Erythroblast (primary cell): ENCODE measurements around the gene ELMO2.

Source experiments
- DNase-seq, 2 experiments: peaks; one replicate each; lab custom pipeline; 2025; lab: John Stamatoyannopoulos, UW
- GATA1 ChIP-seq: IDR thresholded peaks from 2 replicates; pipeline ENCODE4 v1.6.1; 2011; ENCODE audit warnings: low read depth, mild to moderate bottlenecking, control low read depth, low read length, moderate library complexity
- POLR2A ChIP-seq: IDR thresholded peaks from 2 replicates; pipeline ENCODE4 v1.6.1; 2011; ENCODE audit warnings: mild to moderate bottlenecking, low read length

The ELMO2 gene

GRCh38 chr20:46416421-46416820 lies 10.0 kb upstream of the ELMO2 start:
- DNase-seq, result no peak
- no peak for TF ChIP-seq GATA1

DNA sequence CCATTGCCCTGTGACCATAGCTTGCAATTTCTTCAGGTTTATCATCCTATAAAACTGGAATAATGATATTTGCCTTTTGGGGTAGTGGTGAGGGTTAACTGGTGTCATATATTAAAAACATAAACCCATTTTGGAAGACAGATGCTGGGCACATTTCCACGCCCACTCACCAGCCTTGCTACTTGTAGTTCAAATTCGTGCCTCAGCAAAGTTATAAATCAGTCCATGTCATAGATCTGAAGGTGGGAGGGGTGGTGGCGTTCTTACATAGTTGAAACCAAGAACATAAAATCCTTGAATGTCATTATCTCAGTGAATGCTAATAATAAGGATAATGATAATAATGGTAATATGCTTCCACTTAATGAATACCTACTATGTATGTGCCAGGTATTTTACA lies 9.4 kb upstream of the ELMO2 start:
- TF ChIP-seq GATA1 (no peak), POLR2A (no peak)
- no peak for DNase-seq

DNA sequence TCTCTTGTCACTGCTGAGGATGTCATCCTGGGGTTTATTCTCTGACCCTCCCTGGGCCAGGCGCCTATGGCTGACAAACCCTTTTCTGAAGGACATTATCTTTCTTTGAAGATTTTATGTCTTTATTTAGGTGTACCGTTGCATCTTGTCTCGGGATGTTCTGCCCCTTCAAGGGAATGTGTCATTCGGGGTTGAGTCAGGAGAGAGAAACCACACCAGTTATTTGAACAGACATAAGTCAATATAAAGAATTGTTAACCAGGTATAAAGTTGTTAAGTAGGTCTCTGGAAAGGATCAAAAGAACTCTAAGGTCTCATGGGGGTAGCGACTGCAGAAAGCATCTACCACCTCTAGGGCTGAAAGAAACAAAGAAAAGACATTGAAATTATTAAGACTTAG lies 8.2 kb upstream of the ELMO2 start:
- no peak for DNase-seq
- no peak for TF ChIP-seq POLR2A
- TF ChIP-seq GATA1, result no peak

DNA sequence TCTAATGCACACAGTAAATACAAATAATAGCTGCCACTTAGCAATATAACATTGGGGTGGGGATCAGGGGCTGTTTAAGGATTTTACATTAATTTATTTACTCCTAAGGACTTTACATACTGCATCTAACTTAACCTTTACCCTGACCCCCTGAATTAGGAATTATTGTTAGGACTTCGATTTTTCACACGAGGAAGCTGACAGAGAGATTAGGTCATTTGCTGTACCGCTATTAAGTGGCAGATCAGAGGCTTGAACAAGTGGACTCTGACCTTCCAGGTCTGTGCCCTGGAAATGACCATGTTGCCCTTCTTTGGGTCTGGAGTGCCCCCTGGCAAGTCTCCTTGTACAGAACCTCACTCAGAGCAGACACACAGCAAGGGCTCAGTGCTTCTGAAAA lies 5.2 kb upstream of the ELMO2 start:
- DNase-seq, result no peak
- TF ChIP-seq GATA1, result no peak
- no peak for TF ChIP-seq POLR2A

- DNase-seq, result no peak
- TF ChIP-seq POLR2A, result no peak
Measured at GRCh38 chr20:46408281-46408731, 1.9 kb upstream of the ELMO2 start.

- TF ChIP-seq POLR2A, result no peak
- no peak for TF ChIP-seq GATA1
- DNase-seq, result no peak
Measured at GRCh38 chr20:46407671-46407996, 1.2 kb upstream of the ELMO2 start.

GRCh38 chr20:46406986-46407670 lies 713 bp upstream of the ELMO2 start:
- peak in 1 of 2 experiments; percentile 52 for DNase-seq
- TF ChIP-seq POLR2A, result no peak
- TF ChIP-seq GATA1, result no peak

DNA sequence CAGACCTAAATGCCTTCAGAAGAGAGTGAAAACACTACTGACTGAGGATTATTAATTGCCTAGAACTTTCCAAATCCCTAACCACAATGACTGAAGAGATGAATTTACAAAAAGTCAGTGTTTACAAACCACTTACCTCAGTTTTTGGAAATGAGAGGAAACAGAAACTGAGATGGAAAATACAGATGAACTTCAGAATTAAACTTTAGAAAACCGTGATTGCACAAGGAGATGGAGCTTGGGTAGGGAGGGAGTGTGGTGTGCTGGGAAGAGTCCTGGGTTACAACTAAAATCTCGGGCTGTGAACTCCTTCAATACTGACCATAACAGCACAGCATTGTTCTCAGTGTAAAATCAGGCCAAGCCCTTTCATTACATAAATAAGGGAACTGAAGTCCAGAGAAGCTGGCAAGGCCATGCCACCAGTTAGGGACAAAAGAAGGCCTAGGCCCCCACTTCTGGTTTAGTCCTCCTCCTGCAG lies 4.0 kb downstream of the ELMO2 start:
- no peak for DNase-seq
- TF ChIP-seq POLR2A (no peak), GATA1 (no peak)

DNA sequence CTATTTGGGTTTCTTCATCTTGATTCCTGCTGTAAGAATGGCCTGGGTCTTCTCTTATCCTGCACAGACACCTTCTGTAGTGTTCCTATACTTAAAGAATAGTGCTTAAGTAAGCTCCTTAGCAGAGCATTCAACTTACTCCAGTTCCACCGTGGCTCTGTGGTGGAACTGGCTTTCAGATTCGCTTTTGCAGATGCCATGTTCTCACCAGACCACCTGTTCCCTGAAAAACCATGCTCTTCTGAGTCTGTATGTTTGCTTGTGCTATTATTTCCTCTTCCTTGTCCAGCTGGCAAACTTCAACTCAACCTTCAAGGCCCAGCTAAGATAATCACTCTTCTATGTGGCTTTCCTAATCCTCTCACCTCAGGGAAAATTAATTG lies 4.9 kb downstream of the ELMO2 start:
- no peak for DNase-seq
- TF ChIP-seq GATA1 (no peak), POLR2A (no peak)

- DNase-seq, result peak; percentile 19 to 25
- TF ChIP-seq POLR2A, result no peak
- no peak for TF ChIP-seq GATA1
Measured at GRCh38 chr20:46400828-46401477, 5.5 kb downstream of the ELMO2 start.

- no peak for DNase-seq
- TF ChIP-seq POLR2A (no peak), GATA1 (no peak)
Measured at GRCh38 chr20:46400253-46400652, 6.2 kb downstream of the ELMO2 start.

DNA sequence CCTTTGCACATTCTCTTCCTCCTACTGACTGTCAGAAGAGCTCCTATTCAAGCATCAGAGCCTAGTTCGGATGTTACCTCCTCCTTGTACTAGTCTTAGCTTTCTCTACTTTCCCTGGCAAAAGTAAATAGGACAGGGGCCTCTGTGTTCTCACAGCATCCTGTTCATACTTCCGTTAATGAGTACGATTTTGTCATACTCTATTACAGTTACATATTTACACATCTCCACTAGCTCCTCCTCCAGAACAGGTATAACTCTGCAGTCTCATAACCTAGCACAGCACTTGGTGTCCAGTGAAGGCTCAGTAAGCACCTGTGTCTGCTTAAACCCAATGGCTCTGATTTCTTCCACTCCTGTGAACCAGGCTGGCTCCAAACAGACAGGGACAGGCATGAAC lies 7.0 kb downstream of the ELMO2 start:
- TF ChIP-seq POLR2A, result no peak
- no peak for TF ChIP-seq GATA1

GRCh38 chr20:46398963-46399362 lies 7.5 kb downstream of the ELMO2 start:
- TF ChIP-seq GATA1 (no peak), POLR2A (no peak)

More for the DNA sequence above, 7.0 kb downstream of the ELMO2 start:
- DNase-seq, result no peak

DNA sequence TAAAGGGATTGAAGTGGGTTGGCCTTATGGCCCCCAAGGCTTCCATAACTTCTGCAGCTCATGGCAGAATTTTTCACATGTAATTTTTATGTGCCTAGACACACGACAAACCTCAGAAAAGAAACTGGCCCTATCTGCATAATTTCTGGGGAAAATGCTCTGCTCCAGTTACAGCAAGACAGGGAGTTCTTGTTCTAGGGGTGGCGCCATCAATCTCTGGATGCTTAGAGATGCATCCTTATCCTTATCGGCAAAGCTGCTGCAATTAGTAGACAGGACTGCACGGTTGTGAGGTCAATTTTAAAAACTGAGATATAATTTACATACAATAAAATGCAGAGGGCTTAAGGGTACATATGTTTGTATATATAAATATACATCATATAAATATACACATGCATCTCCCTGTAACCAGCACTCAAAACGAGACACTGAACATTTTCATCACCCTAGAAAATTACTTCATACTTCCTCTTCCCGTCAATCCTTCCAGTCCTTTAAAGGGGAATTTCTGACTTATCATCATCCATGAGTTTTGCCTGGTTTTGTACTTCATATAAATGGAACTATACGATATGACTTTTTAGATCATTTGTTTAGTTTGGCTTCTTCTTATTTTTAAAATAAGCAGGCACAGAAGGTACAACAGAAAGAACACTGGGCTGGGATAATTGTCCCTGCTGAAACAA lies 10.2 kb downstream of the ELMO2 start:
- TF ChIP-seq GATA1, result no peak
- no peak for TF ChIP-seq POLR2A

More at GRCh38 chr20:46398963-46399362, 7.5 kb downstream of the ELMO2 start:
- DNase-seq, result no peak

More for the DNA sequence above, 10.2 kb downstream of the ELMO2 start:
- DNase-seq, result no peak
